Esophagus muscularis mucosa (tissue), 3 donors: ENCODE results near the gene HOXB5.

Source experiments
- POLR2A ChIP-seq: fragments of 450-650 bp; IDR thresholded peaks from one replicate; pipeline ENCODE4 v1.6.1; 2017; ENCODE audit warnings: antibody characterized with exemption, moderate library complexity, mild to moderate bottlenecking, low read depth
- POLR2AphosphoS5 ChIP-seq, 2 donors: sonication (generic); formaldehyde crosslinking; IDR thresholded peaks; one replicate each; pipeline ENCODE4 v1.6.1; 2017; ENCODE audit warnings: antibody characterized with exemption in 2 of 2
- TF ChIP-seq, protein P1 (sequence below), 3 experiments: fragments of 200-600 bp in 2 of 3; fragments of 450-650 bp in 1 of 3; sonication (generic) in 2 of 3; IDR thresholded peaks; one replicate each; pipeline ENCODE4 v1.5.1; 2017 to 2019; ENCODE audit warnings: antibody characterized with exemption in 3 of 3, mild to moderate bottlenecking in 2 of 3, moderate library complexity in 1 of 3

DNA sequence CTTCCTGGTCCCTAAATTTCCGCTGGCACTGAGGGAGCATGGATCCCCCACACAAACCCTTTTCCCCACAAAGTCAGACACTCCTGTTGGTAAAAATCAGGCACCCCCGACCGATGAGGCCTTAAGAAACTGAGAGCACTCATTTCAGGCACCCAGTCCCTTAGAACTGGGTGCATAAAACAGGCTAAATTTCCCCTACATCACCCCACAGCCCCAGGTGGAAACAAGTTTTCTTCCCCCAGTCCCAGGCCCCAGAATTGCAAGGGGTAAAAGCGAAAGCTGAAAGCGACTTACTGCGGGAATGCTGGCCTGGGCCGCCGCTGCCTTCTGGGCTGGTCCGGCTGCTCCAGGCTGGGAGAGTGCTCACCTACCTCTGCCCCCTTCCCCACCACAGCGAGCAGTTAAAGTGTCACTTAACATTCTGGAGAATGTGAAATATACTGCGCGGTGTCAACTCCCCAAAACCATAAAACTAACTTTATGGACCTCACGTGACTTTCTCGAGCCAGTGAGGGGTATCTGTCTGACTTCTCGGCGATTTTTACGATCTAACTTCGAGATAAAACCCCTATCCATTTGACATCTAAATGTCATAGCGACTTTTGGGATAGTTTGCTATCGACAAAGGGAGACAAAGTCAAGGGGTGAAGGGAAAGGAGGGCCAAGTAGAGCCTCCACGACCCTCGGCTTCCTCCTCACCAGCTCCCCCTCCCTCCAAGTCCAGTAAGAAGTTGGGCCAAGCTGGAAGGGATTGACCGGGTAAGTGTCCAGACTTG, 3.6 kb downstream of the HOXB5 start, which contains the start of gene HOXB3:
- TF ChIP-seq, protein P1, sequence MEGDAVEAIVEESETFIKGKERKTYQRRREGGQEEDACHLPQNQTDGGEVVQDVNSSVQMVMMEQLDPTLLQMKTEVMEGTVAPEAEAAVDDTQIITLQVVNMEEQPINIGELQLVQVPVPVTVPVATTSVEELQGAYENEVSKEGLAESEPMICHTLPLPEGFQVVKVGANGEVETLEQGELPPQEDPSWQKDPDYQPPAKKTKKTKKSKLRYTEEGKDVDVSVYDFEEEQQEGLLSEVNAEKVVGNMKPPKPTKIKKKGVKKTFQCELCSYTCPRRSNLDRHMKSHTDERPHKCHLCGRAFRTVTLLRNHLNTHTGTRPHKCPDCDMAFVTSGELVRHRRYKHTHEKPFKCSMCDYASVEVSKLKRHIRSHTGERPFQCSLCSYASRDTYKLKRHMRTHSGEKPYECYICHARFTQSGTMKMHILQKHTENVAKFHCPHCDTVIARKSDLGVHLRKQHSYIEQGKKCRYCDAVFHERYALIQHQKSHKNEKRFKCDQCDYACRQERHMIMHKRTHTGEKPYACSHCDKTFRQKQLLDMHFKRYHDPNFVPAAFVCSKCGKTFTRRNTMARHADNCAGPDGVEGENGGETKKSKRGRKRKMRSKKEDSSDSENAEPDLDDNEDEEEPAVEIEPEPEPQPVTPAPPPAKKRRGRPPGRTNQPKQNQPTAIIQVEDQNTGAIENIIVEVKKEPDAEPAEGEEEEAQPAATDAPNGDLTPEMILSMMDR (IDR thresholded peaks at IDR 0.05): no peak
- TF ChIP-seq POLR2AphosphoS5 (IDR thresholded peaks at IDR 0.05) (no peak), POLR2A (no peak)
